HG02981 (cell line): ENCODE results near the gene SLC10A7.
"Not testable (repeated sequence)": the region's sequence is repeated elsewhere in the genome, so short reads cannot be mapped to it uniquely, and the experiment has no call there.

Experiments used
- ATAC-seq: cut with Tn5 transposase; IDR thresholded peaks from one replicate; pipeline ENCODE4 v1.9.1; 2021; ENCODE audit warnings: mild to moderate bottlenecking, moderate library complexity; ENCODE audit not compliant: unreplicated experiment

SLC10A7 gene

DNA sequence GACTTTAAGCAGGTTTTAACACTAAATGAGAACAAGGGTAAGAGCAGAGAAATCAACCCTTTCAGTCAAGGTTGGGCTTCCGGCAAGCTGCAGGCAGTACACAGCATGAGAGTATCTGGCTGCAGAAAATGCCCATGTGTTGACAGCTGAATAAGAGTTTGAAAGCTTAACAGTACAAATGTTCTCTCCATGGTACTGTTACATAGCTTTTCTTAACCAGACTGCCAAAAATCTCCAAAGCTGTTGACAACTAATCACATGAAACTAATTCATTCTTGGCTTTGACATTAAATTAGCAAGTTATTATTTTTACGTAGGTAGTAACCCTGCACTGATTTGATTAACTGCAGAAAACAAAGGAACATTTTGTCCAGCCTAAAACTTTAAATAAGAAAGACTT is 153.5 kb downstream of the SLC10A7 start:
- ATAC-seq, result no peak

DNA sequence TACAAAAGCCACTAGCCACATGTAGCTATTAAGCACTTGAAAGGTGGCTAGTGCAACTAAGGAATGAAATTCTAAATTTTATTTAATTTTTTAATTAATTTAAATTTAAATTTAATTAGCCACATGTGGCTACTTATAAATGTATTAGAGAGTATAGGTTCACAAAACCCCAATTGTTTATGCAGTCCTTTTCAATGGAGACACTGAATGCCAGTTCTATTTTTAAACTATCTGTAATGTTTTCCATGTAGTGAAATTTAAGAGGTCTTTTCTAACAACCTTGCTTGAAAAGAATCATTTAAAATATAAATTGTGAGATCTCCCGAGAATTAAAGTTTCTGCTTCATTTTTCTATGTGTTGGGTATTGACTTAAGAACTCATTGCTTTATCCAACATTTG is 154.4 kb downstream of the SLC10A7 start:
- ATAC-seq, result no peak

DNA sequence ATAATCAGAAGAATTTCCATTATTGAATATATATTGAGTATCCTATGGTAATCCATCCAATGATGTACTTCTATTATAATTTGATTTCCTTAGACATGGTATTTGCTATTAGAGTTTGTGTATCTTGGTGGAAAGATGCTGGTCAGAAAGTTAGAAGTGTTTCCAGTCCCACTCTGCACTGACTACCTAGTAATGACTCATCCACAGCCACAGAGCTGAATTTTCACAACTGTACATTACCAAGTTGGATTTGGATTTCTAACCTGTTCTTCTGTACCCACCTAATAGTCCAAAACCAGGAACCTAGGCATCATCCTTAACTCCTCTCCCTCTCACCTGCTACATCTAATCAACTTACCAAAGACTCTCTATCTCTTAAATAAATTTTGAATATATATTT is 162.0 kb downstream of the SLC10A7 start:
- no peak for ATAC-seq

DNA sequence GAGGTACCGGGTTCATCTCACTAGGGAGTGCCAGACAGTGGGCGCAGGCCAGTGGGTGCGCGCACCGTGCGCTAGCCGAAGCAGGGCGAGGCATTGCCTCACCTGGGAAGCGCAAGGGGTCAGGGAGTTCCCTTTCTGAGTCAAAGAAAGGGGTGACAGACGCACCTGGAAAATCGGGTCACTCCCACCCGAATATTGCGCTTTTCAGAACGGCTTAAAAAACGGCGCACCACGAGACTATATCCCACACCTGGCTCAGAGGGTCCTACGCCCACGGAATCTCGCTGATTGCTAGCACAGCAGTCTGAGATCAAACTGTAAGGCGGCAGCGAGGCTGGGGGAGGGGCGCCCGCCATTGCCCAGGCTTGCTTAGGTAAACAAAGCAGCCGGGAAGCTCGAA is 171.6 kb downstream of the SLC10A7 start:
- ATAC-seq, result not testable (repeated sequence)

DNA sequence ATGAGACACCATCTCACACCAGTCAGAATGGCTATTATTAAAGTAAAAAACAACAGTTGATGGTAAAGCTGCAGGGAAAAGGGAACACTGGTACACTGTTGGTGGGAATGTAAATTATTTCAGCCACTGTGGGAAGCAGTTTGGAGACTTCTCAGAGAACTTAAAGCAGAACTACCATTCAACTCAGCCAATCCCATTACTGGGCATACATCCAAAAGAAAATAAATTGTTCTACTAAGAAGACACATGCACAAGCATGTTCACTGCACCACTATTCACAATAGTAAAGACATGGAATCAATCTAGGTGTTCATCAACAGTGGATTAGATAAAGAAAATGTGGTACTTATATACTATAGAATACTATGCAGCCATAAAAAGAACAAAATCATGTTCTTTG is 172.4 kb downstream of the SLC10A7 start:
- ATAC-seq, result no peak

DNA sequence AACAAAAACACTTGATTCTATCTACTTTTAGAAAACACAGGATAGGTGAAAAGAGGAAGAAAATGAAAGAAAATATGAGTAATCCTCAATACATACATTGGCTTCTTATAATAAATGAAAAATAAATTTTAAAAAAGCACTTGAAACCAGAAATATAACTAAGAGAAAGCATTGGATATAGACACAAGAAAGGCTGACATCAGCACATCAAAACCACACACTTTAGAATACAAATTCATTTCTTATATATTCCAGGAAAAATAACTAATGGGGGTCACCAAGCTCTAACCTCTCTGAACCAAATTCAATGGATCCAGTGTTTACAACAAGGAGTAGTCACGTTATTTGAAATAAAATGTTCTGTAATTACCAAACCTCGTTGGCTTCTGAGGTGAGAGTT is 173.9 kb downstream of the SLC10A7 start:
- ATAC-seq, result no peak

DNA sequence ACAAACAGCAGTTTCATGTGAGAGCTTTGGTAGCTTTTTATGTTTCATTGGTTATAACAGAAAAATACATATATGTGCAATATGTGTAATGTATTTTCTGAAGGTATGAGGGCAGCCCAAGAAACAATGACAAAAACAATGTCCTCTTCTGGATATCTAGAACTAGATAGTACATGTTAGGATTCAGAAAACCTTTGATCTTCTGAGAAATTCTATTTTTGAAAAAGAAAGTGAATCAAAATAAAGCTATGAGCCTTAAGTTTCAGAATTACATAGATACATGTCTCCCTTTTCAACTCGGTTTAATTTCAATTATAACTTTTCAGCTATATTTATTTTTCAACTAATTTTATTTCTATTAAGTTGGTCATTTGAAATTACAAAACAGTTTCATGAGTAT is 175.5 kb downstream of the SLC10A7 start:
- ATAC-seq, result no peak

DNA sequence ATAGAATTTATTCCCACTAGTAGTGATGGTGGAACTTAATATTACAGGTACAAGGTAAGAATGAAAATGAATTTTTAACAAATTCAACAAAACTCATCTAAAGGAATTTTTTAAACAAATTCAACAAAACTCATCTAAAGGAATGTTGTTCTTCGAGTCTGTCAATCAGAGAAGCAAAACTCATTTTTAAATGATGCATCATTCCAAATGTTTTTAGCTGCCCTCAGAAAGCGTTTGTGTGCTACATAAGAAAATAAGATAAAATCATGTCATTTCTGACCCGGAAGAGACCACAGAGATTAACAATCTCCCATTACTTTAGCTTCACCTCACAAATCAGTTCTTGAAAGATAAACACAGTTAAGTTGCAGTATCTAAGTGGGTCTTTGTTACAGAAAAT is 178.0 kb downstream of the SLC10A7 start:
- no peak for ATAC-seq

DNA sequence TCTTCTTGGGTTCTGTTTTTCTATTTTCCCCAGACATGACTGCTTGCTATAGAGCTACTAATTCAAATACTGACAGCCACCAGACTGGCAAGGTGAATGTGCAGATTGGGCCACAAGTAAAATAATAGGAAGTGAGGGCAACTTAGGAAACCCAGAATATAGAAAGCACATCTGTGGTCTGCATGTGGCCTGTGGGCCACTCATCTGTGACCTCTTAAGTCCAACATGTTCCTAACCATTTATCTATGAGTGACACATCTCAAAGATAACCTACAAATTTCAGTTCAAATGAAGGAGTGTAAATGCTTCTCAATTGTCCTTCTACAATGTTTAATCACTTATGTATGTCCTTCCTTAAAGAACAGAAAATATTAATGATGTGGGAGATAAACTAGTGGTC is 178.5 kb downstream of the SLC10A7 start:
- ATAC-seq, result peak; percentile 86

DNA sequence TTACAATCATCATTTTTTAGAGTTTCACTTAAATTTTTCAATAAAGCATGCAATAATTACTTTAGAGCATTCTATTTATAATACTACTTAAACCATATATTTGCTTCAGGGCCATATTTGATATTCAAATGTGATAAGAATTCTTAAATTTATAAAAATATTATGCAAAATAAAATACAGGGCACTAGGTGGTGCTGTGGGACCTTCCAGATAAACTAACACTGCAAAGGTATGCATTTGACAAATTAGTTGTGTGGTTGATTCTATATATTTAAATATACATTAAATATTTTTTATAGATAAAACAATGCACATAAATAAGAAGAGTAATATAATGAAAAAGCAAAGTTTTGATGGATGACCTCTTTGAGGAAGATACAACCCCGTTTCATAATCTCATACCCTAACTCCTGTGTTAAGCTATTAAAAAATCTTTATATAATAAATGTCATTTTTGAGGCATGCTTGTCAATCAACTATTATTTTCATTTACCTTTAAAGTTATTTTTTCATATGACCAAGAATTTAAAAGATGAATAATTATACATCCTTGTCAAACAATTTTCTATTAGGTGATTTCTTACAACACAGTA is 179.0 kb downstream of the SLC10A7 start:
- ATAC-seq, result no peak

DNA sequence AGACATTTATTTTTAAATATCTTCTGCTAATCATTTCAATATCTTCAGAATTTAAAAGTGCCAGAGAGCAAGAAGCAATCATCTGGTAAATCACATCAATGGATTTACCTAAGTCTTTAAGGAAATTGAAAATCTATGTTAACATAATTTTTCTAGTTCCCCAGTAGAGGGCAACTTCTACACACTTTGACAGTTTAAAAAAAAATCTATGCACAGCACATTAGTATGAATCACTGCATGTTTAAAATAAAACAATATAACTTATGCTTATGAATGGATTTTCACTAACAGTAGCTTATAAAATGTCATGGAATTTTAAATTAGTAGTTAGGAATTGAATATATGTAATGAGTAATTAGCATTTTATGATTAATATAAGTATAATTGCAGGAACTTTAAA is 180.9 kb downstream of the SLC10A7 start:
- ATAC-seq, result no peak

DNA sequence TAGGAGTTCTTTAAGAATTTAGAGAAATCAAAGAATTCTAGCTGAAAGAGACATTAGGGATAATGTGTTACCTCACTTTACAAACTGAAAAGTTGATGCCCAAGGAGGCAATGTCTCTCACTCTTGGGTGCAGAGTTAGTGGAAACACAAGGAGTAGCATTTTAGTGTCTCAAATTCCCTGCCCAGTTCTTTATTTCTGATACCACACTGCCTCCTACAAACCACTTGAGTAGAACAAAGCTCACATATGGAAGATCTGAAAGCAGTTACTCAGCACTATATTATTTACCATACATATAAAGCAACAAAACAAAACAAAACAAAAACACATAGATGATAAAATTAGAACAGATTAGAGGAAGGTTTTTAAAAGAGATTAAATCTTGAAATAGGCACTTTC is 183.2 kb downstream of the SLC10A7 start:
- ATAC-seq, result no peak

DNA sequence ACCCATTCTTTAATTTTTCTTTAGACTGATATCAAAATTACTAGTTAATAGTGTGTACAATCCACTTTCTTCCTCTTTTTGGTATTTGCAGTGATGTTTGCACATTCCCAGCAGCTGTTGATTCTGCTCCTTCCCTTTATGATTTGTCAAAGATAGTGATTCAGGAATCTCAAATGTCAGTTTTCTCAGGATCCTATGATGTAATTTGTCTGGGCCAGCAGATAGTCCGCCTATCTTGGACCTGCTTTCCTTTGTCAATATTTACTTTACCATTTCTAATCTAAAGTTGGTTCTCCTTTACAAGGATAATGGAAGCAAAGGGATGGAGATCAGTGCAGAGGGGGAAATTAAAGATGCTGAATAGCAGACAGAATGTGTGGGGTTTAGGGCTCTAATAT is 185.3 kb downstream of the SLC10A7 start:
- ATAC-seq, result no peak

DNA sequence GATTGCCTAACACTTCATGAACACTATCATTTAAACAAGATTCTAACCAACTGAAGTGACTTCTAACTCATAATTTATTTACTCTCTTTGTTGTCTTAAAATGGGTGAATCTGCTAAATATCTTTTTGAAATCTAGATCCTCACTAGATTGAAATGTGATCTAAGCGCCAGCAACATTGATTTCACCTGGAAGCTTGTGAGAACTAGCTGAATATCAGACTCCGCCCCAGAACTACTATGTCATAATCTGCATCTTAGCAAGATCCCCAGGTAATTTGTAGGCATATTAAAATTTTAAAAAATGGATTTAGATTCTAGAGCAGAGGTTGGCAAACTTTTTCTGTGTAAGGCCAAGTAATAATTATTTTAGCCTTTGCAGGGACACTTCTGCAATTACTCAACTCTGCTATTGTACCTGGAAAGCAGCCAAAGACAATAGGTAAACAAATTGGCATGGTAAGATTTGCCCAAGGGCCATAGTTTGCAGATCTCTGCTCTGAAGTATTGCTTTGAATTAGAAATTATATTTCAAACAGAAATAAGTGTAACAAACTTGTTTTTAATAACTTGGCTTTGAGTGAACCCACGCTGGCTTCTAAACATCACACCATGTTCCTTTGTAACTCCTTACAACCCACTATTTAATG is 185.9 kb downstream of the SLC10A7 start:
- ATAC-seq, result no peak

DNA sequence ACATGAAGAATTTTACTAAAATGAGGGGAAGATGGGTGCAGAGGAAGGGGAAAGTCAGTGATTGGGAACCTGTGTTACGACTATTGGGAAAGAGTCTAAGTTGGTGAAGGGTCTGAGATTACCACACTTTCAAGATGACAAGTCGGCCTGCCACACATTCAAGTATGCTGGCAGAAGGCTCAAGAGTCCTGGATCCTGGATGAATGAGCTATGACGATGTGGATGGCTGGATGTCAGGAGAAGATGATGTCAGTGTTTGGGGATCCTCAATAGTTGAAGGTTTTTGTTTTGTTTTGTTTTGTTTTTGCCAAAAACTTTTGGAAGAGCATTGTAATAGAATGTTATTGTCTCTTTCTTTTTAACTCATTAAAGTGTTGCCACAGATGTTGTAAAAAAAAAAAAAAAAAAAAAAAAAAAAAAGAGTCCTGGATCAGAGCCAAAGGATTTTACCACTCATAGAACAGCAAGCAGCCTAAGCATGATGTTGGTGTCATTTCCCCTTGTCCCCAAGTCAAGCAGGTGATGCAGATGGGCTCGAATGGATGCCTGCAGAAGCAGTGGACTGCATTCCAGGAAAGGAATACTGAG is 186.8 kb downstream of the SLC10A7 start:
- no peak for ATAC-seq

DNA sequence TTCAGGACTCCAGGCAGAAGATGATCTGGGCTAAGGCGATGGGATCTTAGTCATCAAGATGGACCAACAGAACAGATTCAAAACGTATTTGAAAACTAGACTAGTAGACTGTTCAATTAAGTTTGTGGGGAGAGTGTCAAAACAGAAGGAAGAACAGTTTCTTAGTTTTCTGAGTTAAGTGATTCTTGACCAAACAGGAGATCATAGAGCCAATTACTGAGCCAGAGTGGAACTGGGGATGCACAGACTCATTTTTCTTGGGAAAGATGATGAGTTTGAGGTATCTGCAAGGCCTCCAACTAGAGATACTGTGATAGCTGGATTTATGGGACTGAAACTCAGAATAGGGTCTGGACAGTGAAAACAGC is 187.9 kb downstream of the SLC10A7 start:
- no peak for ATAC-seq

DNA sequence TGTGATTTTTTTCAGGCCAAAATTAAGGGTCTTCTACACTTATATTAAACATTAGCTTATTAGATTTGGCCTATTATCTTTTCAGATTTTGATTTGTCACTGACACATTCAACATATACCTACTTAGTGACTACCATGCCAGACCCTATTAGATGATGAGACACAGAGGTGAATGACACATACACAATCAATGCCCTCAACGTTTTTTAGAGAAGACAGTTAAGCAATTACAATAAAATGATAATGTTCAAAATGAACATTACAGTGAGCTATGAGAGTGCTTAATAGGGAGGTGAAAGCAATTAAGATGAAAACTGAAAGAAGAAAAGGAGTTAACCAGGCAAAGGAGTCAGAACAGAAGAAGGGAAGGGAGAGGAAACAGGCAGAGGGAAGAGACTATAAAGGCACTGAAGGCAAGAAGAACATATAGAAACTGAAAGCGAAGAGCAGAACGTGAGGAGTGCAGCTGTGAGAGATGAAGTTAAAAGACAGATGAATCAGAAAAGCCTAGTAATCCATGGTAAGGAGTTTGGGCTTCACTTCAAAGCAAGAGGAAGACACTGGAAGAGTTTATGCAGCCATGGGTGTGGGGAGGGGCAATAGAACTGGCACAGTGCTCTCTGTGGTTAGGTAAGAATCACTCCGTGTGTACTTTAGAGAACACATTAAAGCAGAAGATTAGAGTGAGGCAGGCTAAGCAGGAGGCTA is 188.4 kb downstream of the SLC10A7 start:
- peak; percentile 90 for ATAC-seq

DNA sequence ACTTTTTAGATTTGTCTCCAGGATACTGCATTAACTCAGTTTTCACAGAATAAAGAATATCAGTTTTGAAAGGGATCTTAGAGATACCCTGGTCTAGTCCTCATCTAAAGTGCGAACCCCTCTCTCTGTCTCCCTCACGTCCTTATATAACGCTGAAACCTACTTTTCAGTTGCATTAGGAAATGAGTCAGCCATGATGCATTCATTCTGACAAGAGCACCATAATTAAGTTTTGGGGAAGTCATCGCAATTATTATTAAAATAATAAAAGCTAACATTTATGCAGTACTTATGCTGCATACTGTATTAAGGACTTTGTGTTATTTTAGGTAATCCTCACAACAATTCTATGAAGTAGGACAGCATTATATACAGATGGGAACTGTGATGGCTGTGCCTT is 191.3 kb downstream of the SLC10A7 start:
- ATAC-seq, result no peak

DNA sequence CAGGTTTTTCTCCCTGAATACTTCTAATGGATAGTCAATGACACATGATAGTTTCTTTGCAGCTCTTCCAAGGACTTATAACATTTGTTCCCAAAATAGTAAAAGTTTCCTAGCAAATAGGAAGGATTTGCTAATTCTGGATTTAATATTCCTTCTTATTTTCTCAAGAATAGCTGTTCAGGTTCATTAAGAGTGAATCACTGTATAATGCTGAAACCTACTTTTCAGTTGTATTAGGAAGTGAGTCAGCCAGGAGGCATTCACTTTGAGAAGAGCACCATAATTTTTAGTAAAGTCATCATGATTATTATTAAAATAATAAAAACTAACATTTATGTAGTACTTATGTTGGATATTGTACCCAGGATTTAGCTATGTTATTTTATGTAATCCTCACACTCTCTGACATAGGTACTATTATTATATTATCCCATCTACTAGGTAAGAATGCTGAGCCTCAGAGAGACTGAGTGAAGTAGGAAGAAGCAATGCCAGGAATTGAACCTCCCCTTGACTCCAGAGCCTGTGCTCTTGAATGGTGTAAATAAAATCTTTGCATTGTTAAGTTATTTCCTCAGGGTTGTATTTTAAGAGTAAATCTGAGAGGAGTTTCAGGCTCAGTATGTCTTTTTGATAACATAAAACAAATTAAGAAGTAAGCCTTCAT is 192.6 kb downstream of the SLC10A7 start:
- no peak for ATAC-seq

DNA sequence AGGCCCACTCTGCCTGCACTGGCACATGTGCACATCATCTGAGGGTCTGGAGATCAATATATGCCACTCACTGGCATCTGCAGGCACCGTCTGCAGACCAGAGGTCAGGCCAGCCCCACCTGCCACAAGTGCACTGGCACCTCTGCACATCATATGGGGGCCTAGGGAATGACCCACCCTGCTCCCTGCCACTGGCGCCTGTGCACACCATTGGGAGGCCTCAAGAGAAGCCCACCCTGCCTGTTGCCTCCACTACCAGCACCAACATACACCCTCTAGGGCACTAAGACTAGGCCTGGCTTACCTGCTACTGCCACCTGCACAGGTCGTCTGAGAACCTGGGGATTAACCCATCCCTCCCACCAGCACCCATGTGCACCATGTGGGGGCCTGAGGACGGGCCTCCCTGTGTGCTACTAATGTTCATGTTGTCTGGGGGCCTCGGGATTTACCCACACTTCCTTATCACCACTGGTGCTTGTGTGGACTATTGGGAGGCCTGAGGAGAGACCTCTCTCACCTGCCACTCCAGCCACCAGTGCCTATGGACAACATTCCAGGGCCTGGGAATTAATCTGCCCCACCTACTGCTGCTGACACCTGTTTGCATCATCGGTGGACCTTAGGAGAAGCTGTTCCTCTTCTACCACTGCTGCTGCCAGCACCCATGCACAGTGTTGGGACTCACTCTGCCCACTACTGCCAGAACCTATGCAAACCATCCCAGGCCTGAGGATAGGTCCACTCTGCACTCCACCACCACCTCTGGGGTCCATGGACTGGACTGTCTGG is 193.7 kb downstream of the SLC10A7 start:
- ATAC-seq, result no peak

DNA sequence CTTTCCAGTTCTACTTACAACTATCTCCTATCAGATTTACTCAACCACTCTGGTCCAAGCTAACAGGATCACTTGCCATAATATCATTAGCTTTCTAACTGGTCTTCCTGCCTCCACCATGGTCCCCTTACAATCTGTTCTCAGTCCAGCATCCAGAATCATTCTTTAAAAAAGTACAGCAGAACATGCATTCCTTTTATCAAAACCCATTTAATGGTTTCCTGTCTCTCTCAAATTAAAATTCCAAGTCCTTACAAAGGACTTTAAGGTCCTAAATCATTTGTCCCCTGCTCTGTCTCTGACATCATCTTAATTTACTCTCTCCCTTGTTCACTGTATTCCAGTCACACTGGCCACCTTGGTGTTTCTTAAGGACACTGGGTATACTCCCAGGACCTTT is 202.8 kb downstream of the SLC10A7 start:
- ATAC-seq, result no peak
